Measurements from ENCODE around the gene ZNRF4. TPM values are rescaled to one million over a fixed set of nuclear protein-coding genes. Genes with fewer than 3 reads are reported as not detected.

Gene ZNRF4
- total RNA-seq, 1 experiment from 2014 or later: not detected

- H3K27ac Mint-ChIP-seq: no peak overlapping the region
- POLR2A ChIA-PET: no interaction called here
- TF ChIP-seq AR (CRISPR knock-in tag; IDR thresholded peaks at IDR 0.05): no peak
- no peak for TF ChIP-seq FOXJ3 (CRISPR knock-in tag; IDR thresholded peaks at IDR 0.05; ENCODE audit: borderline replicate concordance)
- TF ChIP-seq TEAD1 (CRISPR knock-in tag; IDR thresholded peaks at IDR 0.05): no peak
- no peak for TF ChIP-seq CDX4 (CRISPR knock-in tag; IDR thresholded peaks at IDR 0.05; ENCODE audit: borderline replicate concordance)
- TF ChIP-seq NFYB (CRISPR knock-in tag; conservative IDR thresholded peaks at IDR 0.05; ENCODE audit: low read depth): no peak
- TF ChIP-seq ZSCAN18 (CRISPR knock-in tag; IDR thresholded peaks at IDR 0.05): no peak
- TF ChIP-seq ERG (CRISPR knock-in tag; IDR thresholded peaks at IDR 0.05): no peak
- H3K9me3 Mint-ChIP-seq: no peaks in the 10 kb centered on the region
- CTCF ChIA-PET: no interaction called here
- no peaks in the 10 kb centered on the region for H3K36me3 Mint-ChIP-seq
- H3K27me3 Mint-ChIP-seq (ENCODE audit: low read depth): peaks cover 47% of the 10 kb centered on the region
- H3K4me3 Mint-ChIP-seq: no peak overlapping the region
- no peak for ATAC-seq
- H3K4me1 Mint-ChIP-seq: peaks cover 4% of the 10 kb centered on the region
- no peak for DNase-seq (ENCODE audit: low spot score)
These were observed 14.9 kb upstream of the ZNRF4 start for GRCh38 chr19:5440299-5440698.

- ATAC-seq (no peak), DNase-seq (ENCODE audit: low spot score) (no peak)
- peaks cover 2% of the 10 kb centered on the region; the same call in 1 of the 2 replicates for H3K4me1 Mint-ChIP-seq
- H3K36me3 Mint-ChIP-seq: no peaks in the 10 kb centered on the region
- CTCF ChIA-PET: interaction anchor here (0.6 kb wide), 1 partner anchor 1418 kb away, joined by 5 read pairs; no protein-coding TSS in a partner anchor
- H3K4me3 Mint-ChIP-seq: no peak overlapping the region
- H3K9me3 Mint-ChIP-seq: no peaks in the 10 kb centered on the region
- POLR2A ChIA-PET: no interaction called here
- TF ChIP-seq ZNF121 (CRISPR knock-in tag; IDR thresholded peaks at IDR 0.05): no peak
- no peak for TF ChIP-seq OVOL2 (CRISPR knock-in tag; IDR thresholded peaks at IDR 0.05; ENCODE audit: borderline replicate concordance)
- no peak for TF ChIP-seq GTF2I (CRISPR knock-in tag; conservative IDR thresholded peaks at IDR 0.05)
- TF ChIP-seq JUN (CRISPR knock-in tag; IDR thresholded peaks at IDR 0.05): no peak
- no peak for TF ChIP-seq NFYB (CRISPR knock-in tag; conservative IDR thresholded peaks at IDR 0.05; ENCODE audit: low read depth)
- no peak for TF ChIP-seq ZNF425 (CRISPR knock-in tag; conservative IDR thresholded peaks at IDR 0.05)
- TF ChIP-seq IRF2 (CRISPR knock-in tag; IDR thresholded peaks at IDR 0.05; ENCODE audit: borderline replicate concordance, low read depth): no peak
- no peak for TF ChIP-seq ATF1 (CRISPR knock-in tag; IDR thresholded peaks at IDR 0.05)
- no peak for TF ChIP-seq ETV6 (CRISPR knock-in tag; IDR thresholded peaks at IDR 0.05)
- TF ChIP-seq RORB (CRISPR knock-in tag; IDR thresholded peaks at IDR 0.05): no peak
- TF ChIP-seq ZSCAN18 (CRISPR knock-in tag; IDR thresholded peaks at IDR 0.05): no peak
- TF ChIP-seq NFATC4 (CRISPR knock-in tag; IDR thresholded peaks at IDR 0.05): no peak
- no peak for TF ChIP-seq CBFB (CRISPR knock-in tag; IDR thresholded peaks at IDR 0.05; ENCODE audit: low read depth)
- no peak for TF ChIP-seq ZNF416 (CRISPR knock-in tag; IDR thresholded peaks at IDR 0.05)
- no peak for TF ChIP-seq TP53 (CRISPR knock-in tag; IDR thresholded peaks at IDR 0.05)
- no peak for TF ChIP-seq SP1 (CRISPR knock-in tag; conservative IDR thresholded peaks at IDR 0.05)
- H3K27ac Mint-ChIP-seq: no peak overlapping the region
- peaks cover 30% of the 10 kb centered on the region for H3K27me3 Mint-ChIP-seq (ENCODE audit: low read depth)
These were observed 11.5 kb upstream of the ZNRF4 start for GRCh38 chr19:5443723-5444122.

Measured in WTC11 (cell line).